ENCODE data around the gene FAM222B. TPM values are rescaled to one million over a fixed set of nuclear protein-coding genes. Genes with fewer than 3 reads are reported as not detected.

FAM222B gene
- total and polyA plus RNA-seq, 9 of the 15 experiments (the other 6 are each of a cell fraction or from before 2014, with no cell fraction given), result 4.0 to 34.6 (median 7.5) TPM

DNA sequence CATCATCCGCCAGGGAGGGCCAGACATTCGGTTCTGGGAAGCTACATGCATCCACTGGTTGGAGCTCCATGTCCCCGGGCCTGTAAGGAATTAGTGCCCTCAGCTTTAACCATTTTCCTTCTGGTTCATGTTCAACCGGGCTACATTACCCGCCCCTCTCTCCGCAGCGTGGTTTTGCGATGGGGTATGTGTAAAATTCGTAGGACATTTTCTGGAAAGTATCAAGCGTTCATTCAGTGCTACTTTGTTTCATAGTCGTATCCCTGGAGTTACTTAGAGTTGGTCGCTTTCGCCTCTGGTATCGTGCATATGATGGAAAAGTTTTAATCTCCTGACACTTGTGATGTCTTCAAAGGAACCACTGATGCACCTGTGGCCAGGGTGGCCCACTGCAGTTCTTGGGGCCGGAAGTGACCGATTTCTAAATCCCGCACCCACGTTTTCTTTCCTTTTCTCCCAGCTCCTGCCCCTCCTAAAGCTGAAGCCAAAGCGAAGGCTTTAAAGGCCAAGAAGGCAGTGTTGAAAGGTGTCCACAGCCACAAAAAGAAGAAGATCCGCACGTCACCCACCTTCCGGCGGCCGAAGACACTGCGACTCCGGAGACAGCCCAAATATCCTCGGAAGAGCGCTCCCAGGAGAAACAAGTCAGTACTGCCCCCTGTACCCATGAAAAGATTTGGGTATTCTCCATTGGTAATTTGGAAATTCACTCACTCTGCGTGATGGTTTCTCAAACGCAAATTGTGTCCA is 122.2 kb downstream of the FAM222B start (continued):
- TF ChIP-seq OTX1 (CRISPR knock-in tag; IDR thresholded peaks at IDR 0.05), result no peak
- no peak for TF ChIP-seq TEAD2 (tag; IDR thresholded peaks at IDR 0.05)
- peak; percentile 7; the same call in 1 of the 2 replicates for TF ChIP-seq RAD51 (IDR thresholded peaks at IDR 0.05; ENCODE audit: borderline replicate concordance, low read depth)
- TF ChIP-seq, protein P1, sequence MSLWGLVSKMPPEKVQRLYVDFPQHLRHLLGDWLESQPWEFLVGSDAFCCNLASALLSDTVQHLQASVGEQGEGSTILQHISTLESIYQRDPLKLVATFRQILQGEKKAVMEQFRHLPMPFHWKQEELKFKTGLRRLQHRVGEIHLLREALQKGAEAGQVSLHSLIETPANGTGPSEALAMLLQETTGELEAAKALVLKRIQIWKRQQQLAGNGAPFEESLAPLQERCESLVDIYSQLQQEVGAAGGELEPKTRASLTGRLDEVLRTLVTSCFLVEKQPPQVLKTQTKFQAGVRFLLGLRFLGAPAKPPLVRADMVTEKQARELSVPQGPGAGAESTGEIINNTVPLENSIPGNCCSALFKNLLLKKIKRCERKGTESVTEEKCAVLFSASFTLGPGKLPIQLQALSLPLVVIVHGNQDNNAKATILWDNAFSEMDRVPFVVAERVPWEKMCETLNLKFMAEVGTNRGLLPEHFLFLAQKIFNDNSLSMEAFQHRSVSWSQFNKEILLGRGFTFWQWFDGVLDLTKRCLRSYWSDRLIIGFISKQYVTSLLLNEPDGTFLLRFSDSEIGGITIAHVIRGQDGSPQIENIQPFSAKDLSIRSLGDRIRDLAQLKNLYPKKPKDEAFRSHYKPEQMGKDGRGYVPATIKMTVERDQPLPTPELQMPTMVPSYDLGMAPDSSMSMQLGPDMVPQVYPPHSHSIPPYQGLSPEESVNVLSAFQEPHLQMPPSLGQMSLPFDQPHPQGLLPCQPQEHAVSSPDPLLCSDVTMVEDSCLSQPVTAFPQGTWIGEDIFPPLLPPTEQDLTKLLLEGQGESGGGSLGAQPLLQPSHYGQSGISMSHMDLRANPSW (CRISPR knock-in tag; IDR thresholded peaks at IDR 0.05), result no peak
- no peak for TF ChIP-seq RBM25 (IDR thresholded peaks at IDR 0.05; ENCODE audit: low read depth, low read length, severe bottlenecking)
- no peak for TF ChIP-seq FOXA3 (CRISPR knock-in tag; conservative IDR thresholded peaks at IDR 0.05 in 1 of 2, IDR thresholded peaks at IDR 0.05 in 1 of 2)
- TF ChIP-seq SMC3 (conservative IDR thresholded peaks at IDR 0.05; ENCODE audit: insufficient read depth, low read depth, low read length), result no peak
- TF ChIP-seq PURB (CRISPR knock-in tag; IDR thresholded peaks at IDR 0.05; ENCODE audit: low read depth), result no peak
- TF ChIP-seq ZNF79 (CRISPR knock-in tag; IDR thresholded peaks at IDR 0.05; ENCODE audit: low read depth), result no peak
- TF ChIP-seq ZNF77 (CRISPR knock-in tag; IDR thresholded peaks at IDR 0.05), result no peak
- no peak for TF ChIP-seq ZC3H11A (IDR thresholded peaks at IDR 0.05; ENCODE audit: low read depth, low read length)
- TF ChIP-seq GTF2A2 (tag; IDR thresholded peaks at IDR 0.05), result 0 out of 2 replicates have a peak, but pooled peaks have one; percentile 11
- no peak for TF ChIP-seq RUNX1 (IDR thresholded peaks at IDR 0.05; ENCODE audit: low read depth)
- TF ChIP-seq ZSCAN29 (IDR thresholded peaks at IDR 0.05), result 0 out of 2 replicates have a peak, but pooled peaks have one; percentile 33
- TF ChIP-seq, protein P2, sequence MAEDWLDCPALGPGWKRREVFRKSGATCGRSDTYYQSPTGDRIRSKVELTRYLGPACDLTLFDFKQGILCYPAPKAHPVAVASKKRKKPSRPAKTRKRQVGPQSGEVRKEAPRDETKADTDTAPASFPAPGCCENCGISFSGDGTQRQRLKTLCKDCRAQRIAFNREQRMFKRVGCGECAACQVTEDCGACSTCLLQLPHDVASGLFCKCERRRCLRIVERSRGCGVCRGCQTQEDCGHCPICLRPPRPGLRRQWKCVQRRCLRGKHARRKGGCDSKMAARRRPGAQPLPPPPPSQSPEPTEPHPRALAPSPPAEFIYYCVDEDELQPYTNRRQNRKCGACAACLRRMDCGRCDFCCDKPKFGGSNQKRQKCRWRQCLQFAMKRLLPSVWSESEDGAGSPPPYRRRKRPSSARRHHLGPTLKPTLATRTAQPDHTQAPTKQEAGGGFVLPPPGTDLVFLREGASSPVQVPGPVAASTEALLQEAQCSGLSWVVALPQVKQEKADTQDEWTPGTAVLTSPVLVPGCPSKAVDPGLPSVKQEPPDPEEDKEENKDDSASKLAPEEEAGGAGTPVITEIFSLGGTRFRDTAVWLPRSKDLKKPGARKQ (CRISPR knock-in tag; IDR thresholded peaks at IDR 0.05), result no peak
- TF ChIP-seq HIVEP1 (CRISPR knock-in tag; IDR thresholded peaks at IDR 0.05), result 0 out of 2 replicates have a peak, but pooled peaks have one; percentile 23
- no peak for TF ChIP-seq CEBPB (tag; IDR thresholded peaks at IDR 0.05)
- peak; percentile 7; the same call in 1 of the 2 replicates for TF ChIP-seq ELF2 (CRISPR knock-in tag; IDR thresholded peaks at IDR 0.05)
- no peak for TF ChIP-seq RFX5 (IDR thresholded peaks at IDR 0.05; ENCODE audit: low read depth, low read length)
- 0 out of 2 replicates have a peak, but pooled peaks have one; percentile 3 for TF ChIP-seq CBFB (CRISPR knock-in tag; IDR thresholded peaks at IDR 0.05)
- 0 out of 2 replicates have a peak, but pooled peaks have one; percentile 7 for TF ChIP-seq SREBF2 (CRISPR knock-in tag; IDR thresholded peaks at IDR 0.05)
- TF ChIP-seq NEUROD1 (IDR thresholded peaks at IDR 0.05; ENCODE audit: borderline replicate concordance, low read depth, low read length, partially characterized antibody), result no peak
- no peak for TF ChIP-seq ZKSCAN3 (CRISPR knock-in tag; IDR thresholded peaks at IDR 0.05)
- no peak for TF ChIP-seq ZBTB17 (CRISPR knock-in tag; IDR thresholded peaks at IDR 0.05)
- TF ChIP-seq ZKSCAN8 (CRISPR knock-in tag; IDR thresholded peaks at IDR 0.05), result no peak
- TF ChIP-seq FOS (IDR thresholded peaks at IDR 0.05; ENCODE audit: extremely low read depth, insufficient read length), result no peak
- TF ChIP-seq KAT7 (CRISPR knock-in tag; IDR thresholded peaks at IDR 0.05; ENCODE audit: borderline replicate concordance), result 0 out of 2 replicates have a peak, but pooled peaks have one; percentile 70

Measured in K562 (cell line).